HG03457 (cell line): ENCODE data around the gene KLHL29.

ENCODE experiments used
- ATAC-seq: cut with Tn5 transposase; IDR thresholded peaks from one replicate; pipeline ENCODE4 v1.9.1; 2021; ENCODE audit warnings: moderate number of reproducible peaks; ENCODE audit not compliant: unreplicated experiment

KLHL29 gene

GRCh38 chr2:23601301-23601965 is 216.5 kb downstream of the KLHL29 start:
- no peak for ATAC-seq

GRCh38 chr2:23602116-23602515 is 217.1 kb downstream of the KLHL29 start:
- no peak for ATAC-seq

- no peak for ATAC-seq
Measured at GRCh38 chr2:23603156-23603555, 218.2 kb downstream of the KLHL29 start.

DNA sequence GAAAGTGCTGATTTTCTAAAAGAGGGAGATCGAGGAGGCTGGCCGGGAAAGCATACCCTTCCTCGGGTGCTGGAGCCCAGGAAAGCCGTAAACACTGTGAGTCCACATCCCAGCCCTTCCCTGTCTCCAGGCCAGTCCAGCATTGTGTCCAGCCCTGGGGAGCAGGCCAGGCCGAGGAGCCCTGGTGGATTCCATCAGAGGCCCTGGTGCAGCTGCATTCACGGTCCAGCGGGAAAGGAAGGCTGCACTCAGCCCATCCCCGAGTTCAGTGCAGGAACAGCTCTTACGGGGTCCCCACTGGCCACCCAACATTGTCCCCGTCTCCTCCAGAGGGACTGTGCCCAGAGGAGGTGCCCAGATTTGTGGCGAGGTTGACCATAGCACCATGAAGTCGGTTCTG is 218.6 kb downstream of the KLHL29 start:
- no peak for ATAC-seq

- ATAC-seq, result no peak
Measured at GRCh38 chr2:23604731-23605130, 219.8 kb downstream of the KLHL29 start.

- ATAC-seq, result no peak
Measured at GRCh38 chr2:23605236-23605635, 220.3 kb downstream of the KLHL29 start.

DNA sequence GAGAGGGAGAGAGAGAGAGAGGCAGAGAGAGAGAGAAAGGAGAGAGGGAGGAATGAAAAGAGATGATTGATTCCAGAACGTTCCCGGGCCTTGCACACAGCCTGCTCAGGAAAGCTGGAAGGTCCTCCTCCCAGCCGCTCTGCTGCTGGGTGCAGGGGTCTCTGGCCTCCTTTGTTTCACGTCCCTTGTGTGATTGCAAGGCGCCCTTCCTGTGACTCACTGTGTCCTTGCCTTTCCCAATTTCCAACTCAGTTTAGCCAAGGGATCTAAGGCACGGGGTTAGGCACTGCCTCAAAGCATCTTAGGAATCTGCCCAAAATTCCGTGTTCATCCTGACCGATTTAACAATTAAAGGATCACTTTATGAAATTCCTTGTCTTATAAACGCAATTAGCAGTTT is 221.2 kb downstream of the KLHL29 start:
- ATAC-seq, result no peak

DNA sequence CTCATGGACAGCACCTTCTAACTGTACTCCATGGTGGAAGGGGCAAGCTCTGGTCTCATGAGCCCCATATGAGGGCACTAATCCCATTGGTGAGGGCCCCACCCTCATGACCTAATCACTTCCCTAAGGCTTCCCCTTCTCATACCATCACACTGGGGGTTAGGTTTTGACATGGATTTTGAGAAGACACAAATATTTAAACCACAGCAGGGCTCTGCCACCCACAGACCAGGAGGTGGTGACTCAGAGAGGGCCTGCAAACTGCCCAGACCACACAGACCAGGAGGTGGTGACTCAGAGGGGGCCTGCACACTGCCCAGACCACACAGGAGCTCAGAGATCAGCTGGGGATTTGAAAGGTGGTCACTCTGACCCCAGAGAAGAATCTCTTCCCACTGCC is 222.0 kb downstream of the KLHL29 start:
- no peak for ATAC-seq

DNA sequence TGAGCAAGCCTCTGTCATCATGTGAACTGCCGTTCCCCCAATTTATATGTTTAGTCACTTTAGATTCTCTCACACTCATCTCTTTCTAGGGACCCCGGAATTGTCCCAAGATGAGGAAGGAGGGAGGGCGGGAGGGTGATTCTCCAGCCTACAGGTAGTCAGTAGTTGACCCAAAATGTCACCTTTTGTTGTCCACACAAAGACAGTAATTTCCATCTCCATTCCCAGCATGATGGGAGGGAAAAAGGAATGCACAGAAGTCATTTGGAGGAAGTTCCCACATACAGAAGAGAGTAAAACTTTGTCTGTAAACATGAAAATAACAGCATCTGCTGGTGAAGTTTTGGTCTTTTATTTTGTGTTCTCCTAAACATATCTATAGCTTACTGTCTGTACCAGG is 222.9 kb downstream of the KLHL29 start:
- no peak for ATAC-seq

DNA sequence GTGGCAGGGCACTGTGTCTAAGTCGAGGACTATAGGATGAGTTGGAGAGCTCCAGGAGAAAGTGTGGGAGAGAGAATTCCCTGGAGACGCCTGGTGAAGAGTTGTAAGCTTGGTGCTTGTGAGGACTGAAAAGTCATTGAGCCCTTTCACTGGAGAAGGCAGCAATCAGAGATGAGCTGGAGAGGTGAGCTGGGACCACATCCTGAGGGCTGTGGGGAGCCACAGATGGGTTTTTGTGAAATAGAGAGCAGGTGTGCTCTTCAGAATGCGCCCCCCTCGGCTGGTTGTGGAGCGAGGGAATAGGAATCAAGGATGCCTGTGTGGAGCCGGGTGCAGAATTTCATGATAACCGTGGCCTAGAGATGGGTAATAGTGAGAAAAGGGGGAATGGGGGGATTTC is 224.3 kb downstream of the KLHL29 start:
- no peak for ATAC-seq

DNA sequence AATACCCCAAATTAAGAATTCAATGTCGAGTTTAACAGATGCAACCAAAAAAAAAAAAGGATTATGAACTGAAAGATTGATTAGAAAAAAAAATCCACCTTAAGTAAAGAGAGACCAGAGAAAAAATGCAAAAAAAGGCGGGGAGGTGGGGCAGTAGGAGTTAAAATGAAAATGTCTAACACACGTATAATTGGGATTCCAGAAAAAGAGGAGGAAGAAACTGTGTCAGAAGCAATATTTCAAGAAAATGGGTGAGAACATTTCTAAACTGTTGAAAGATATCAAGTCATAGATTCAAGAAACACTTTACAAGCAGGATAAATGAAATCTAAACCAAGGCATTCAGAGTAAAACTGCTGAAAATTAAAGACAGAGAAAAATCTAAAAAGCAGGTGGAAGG is 226.9 kb downstream of the KLHL29 start:
- no peak for ATAC-seq

DNA sequence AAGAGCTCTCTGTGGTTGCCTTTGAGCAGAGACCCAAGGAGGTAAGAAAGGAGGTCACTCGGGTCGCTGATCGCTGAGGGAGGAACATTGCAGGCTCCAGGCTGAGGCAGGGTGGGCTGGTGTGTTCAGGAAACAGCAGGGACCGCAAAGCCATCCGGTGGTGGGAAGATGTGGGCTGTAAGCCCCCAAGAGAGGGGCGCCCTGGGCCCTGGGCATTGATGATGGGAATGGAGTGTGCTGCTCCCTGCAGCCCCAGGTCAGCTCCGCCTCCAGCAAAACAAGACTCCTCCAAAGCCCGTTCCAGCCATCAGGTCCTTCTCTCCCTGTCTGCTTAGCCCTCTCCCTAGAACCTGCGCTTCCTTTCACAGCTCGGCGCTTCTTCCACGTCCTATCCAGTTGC is 229.7 kb downstream of the KLHL29 start:
- no peak for ATAC-seq

GRCh38 chr2:23615216-23616020 is 230.4 kb downstream of the KLHL29 start:
- no peak for ATAC-seq

DNA sequence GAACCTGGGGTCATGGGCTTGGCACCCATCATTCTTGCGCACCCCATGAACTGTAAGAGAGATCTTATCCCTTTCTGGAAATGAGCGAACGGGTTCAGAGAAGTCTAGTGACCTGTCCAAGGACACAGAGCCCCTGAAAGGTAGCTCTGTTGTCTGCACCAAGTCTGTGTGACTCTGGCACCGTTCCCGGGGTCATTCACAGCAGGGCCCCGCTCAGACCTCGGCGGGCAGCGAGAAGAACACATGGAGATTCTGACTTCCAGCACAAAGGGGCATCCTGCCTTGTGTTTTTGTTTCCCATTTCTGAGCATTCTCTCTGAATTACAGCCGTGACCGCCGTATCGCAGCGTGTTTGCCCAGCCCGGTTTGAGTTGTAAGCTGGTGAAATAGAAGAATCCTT is 231.7 kb downstream of the KLHL29 start:
- ATAC-seq, result no peak

DNA sequence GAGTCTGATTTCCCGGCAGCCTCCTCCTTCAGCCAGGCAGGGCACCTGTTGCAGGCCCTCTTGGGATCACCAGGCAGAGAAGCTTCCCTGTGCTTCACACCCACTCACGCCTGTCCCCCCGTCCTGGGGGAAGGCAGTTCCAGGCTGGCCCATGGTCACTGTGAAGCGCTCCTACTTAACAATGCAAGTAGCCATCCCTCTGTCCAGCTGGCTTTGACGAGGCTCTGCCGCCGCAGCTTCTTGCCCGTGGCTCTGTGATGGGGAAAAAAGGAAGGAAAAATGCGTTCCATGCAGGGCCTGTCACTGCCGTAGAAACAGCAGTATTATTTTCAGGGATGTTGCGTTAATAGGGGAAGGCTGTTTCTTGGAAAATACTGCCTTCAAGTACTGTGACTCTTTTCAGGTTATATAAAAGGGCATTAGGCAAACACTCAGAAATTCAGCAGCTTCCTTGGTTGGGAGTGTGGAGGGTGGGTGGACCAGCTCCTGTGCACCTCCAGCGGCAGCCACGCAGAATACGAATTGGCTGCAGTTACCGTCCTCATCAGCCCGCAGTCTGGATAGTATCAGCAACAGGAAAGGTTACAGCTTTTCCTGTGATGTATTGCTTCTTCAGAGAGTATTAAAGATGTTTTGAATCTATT is 232.3 kb downstream of the KLHL29 start:
- no peak for ATAC-seq

- no peak for ATAC-seq
Measured at GRCh38 chr2:23617811-23618215, 232.8 kb downstream of the KLHL29 start.

- no peak for ATAC-seq
Measured at GRCh38 chr2:23618265-23618664, 233.3 kb downstream of the KLHL29 start.

- no peak for ATAC-seq
Measured at GRCh38 chr2:23618794-23619530, 234.0 kb downstream of the KLHL29 start.

DNA sequence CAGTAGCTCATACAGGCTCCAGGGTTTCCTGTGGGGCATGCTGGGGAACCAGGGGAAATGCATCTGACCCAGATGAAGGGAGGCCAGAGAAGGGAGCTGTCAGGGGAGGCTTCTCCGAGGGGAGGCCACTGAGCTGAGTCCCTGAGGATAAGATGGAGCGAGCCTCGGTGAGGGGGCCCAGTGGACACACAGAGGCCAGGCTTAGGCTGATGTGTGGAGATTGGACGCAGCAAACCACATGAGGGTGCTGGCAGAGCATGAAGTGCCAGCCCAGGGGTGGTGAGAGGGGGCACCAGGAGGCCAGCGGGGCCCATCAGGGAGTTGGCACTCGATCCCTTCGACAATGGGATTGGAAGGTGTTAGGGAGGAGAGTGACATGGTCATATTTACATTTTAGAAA is 235.0 kb downstream of the KLHL29 start:
- ATAC-seq, result no peak

GRCh38 chr2:23620841-23621341 is 235.9 kb downstream of the KLHL29 start:
- no peak for ATAC-seq

DNA sequence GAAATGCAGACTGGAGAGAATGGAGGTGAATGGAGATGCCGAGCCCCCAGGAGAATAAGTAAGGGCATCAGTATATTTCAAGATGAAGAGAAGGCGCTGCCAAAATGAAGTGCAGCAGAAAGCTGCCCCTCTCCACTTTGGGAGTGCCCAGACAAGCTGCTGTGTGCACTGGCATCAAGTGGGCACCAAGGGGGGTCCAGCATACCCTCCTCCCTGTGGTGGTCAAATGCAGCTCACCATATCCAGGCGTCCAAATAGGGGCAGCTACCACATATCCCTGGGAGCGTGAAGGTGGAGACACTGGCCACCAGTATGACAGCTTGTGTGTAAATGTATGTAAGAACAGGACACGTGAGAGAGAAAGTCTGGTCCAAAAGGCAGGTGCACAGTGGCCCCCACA is 236.6 kb downstream of the KLHL29 start:
- no peak for ATAC-seq
